Measurements from ENCODE around the gene SERGEF. TPM values are rescaled to one million over a fixed set of nuclear protein-coding genes. Genes with fewer than 3 reads are reported as not detected.

Gene SERGEF
- total and polyA plus RNA-seq, 7 experiments from 2014 or later = 35.0 to 93.5 (median 53.7) TPM

DNA sequence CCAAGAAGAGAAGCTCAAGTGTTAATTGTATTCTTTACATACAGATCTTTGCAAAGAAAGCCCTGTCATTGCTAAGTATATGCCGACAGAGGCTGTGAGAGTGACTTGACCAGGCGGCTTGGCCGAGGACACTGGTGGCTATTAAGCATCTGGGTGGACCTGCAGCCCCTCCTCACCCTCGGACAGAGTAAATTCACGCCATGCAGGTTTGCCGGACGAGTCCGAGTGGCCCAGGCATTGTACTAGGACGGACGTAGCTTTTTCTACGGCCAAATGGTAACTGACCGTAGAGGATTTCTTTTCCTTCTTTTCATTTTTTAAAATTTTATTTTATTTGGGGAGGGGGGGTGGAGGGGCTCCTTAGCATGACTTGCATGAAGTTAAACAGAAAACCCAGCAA, 231.2 kb downstream of the SERGEF start:
- no peak for DNase-seq
- CTCF ChIA-PET = no interaction called here
- intact Hi-C loops (cut with micrococcal nuclease) = no loop called here

DNA sequence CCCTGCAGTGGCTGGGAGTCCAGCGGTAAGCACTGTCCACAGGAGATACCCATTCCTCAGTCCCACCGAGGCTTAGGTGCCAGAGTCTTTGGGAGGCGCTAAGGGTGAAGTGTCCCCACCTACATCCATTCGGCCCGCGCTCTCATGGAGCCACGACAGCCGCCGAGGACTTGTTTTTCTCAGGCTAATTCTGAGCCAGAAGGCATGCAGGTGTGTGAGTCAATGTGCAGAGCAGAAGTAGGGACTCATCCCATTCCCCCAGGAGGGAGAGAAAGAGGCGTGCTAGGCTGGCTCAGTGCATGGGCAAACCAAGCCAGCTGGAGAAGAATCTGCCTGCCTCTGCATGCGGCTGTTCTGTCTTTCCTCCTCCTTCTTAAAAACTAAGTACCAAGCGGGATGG, 231.6 kb downstream of the SERGEF start:
- ChIA-PET POLR2A (no interaction called here), CTCF (no interaction called here)
- Mint-ChIP-seq H3K36me3 (peaks cover 0 to 8% (median 0%) of the 10 kb centered on the region in 5 donors), H3K27ac (no peak overlapping the region), H3K4me3 (no peak overlapping the region), H3K9me3 (no peaks in the 10 kb centered on the region), H3K4me1 (no peaks in the 10 kb centered on the region), H3K27me3 (no peaks in the 10 kb centered on the region)
- Histone ChIP-seq H3K4me3 (ENCODE audit: low read length) (no peak overlapping the region), H3K27me3 (ENCODE audit: control insufficient read depth in 2 of 2, insufficient read depth in 2 of 2, low read length in 2 of 2) (no peaks in the 10 kb centered on the region), H3K27ac (ENCODE audit: low read depth, low read length) (no peak overlapping the region), H3K36me3 (ENCODE audit: control insufficient read depth in 2 of 3, insufficient read depth in 3 of 3, low read length in 3 of 3) (no peaks in the 10 kb centered on the region), H3K4me1 (ENCODE audit: control insufficient read depth in 2 of 2, insufficient read depth in 2 of 2, low read length in 2 of 2) (no peaks in the 10 kb centered on the region), H3K9me3 (ENCODE audit: control insufficient read depth in 2 of 3, low read length in 3 of 3) (no peaks in the 10 kb centered on the region)
- no peak for DNase-seq
- ATAC-seq = no peak
- intact Hi-C loops (cut with micrococcal nuclease) = no loop called here

More for the DNA sequence above, 231.2 kb downstream of the SERGEF start:
- POLR2A ChIA-PET = no interaction called here
- Mint-ChIP-seq H3K9me3 (no peaks in the 10 kb centered on the region), H3K4me1 (no peaks in the 10 kb centered on the region), H3K27ac (no peak overlapping the region), H3K36me3 (peaks cover 0 to 8% (median 0%) of the 10 kb centered on the region in 5 donors), H3K27me3 (no peaks in the 10 kb centered on the region), H3K4me3 (no peak overlapping the region)
- H3K4me1 ChIP-seq (ENCODE audit: control insufficient read depth in 2 of 2, insufficient read depth in 2 of 2, low read length in 2 of 2) = no peaks in the 10 kb centered on the region
- no peaks in the 10 kb centered on the region for H3K27me3 ChIP-seq (ENCODE audit: control insufficient read depth in 2 of 2, insufficient read depth in 2 of 2, low read length in 2 of 2)
- H3K9me3 ChIP-seq (ENCODE audit: control insufficient read depth in 2 of 3, low read length in 3 of 3) = no peaks in the 10 kb centered on the region
- no peak overlapping the region for H3K27ac ChIP-seq (ENCODE audit: low read depth, low read length)
- H3K4me3 ChIP-seq (ENCODE audit: low read length) = no peak overlapping the region
- no peak for ATAC-seq
- no peaks in the 10 kb centered on the region for H3K36me3 ChIP-seq (ENCODE audit: control insufficient read depth in 2 of 3, insufficient read depth in 3 of 3, low read length in 3 of 3)

DNA sequence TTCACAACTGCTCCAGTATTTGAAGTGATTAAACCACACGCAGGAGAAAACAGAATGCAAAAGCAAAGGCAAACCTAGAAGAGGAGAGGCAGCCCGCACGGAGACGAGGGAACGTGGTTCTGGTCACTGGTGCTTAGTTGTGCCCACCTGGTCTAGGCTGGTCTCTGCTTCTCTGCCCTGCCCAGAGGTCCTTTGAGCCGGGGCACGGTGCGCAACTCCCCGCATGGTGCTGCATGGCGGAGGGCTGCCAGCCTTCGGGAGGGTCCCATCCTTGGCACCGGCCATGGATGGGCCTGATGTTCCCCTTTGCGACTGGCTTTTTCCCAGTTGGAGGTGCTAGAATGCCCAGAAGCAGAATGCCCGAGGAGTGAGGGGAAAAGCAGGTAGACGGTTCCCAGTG, 232.2 kb downstream of the SERGEF start:
- ChIA-PET CTCF (no interaction called here), POLR2A (no interaction called here)
- no peak overlapping the region for H3K4me3 Mint-ChIP-seq
- Histone ChIP-seq H3K27ac (ENCODE audit: low read depth, low read length) (no peak overlapping the region), H3K4me1 (ENCODE audit: control insufficient read depth in 2 of 2, insufficient read depth in 2 of 2, low read length in 2 of 2) (no peaks in the 10 kb centered on the region), H3K4me3 (ENCODE audit: low read length) (no peak overlapping the region), H3K36me3 (ENCODE audit: control insufficient read depth in 2 of 3, insufficient read depth in 3 of 3, low read length in 3 of 3) (no peaks in the 10 kb centered on the region), H3K9me3 (ENCODE audit: control insufficient read depth in 2 of 3, low read length in 3 of 3) (no peaks in the 10 kb centered on the region), H3K27me3 (ENCODE audit: control insufficient read depth in 2 of 2, insufficient read depth in 2 of 2, low read length in 2 of 2) (no peaks in the 10 kb centered on the region)
- intact Hi-C loops (cut with micrococcal nuclease) = no loop called here
- DNase-seq (no peak), ATAC-seq (no peak)
- no peaks in the 10 kb centered on the region for H3K27me3 Mint-ChIP-seq
- no peaks in the 10 kb centered on the region for H3K9me3 Mint-ChIP-seq
- no peak overlapping the region for H3K27ac Mint-ChIP-seq
- H3K36me3 Mint-ChIP-seq = peaks cover 0 to 5% (median 0%) of the 10 kb centered on the region in 5 donors
- H3K4me1 Mint-ChIP-seq = no peaks in the 10 kb centered on the region

GRCh38 chr11:17779861-17780594, 232.8 kb downstream of the SERGEF start:
- H3K27me3 Mint-ChIP-seq = no peaks in the 10 kb centered on the region
- H3K36me3 Mint-ChIP-seq = no peaks in the 10 kb centered on the region
- ChIA-PET POLR2A (no interaction called here), CTCF (no interaction called here)
- no peak overlapping the region for H3K27ac ChIP-seq (ENCODE audit: low read depth, low read length)
- no peak overlapping the region for H3K27ac Mint-ChIP-seq
- no peaks in the 10 kb centered on the region for H3K9me3 Mint-ChIP-seq
- no peak for ATAC-seq
- no peaks in the 10 kb centered on the region for H3K9me3 ChIP-seq (ENCODE audit: control insufficient read depth in 2 of 3, low read length in 3 of 3)
- H3K4me1 ChIP-seq (ENCODE audit: control insufficient read depth in 2 of 2, insufficient read depth in 2 of 2, low read length in 2 of 2) = no peaks in the 10 kb centered on the region
- DNase-seq = no peak
- no peak overlapping the region for H3K4me3 ChIP-seq (ENCODE audit: low read length)
- H3K27me3 ChIP-seq (ENCODE audit: control insufficient read depth in 2 of 2, insufficient read depth in 2 of 2, low read length in 2 of 2) = no peaks in the 10 kb centered on the region
- H3K36me3 ChIP-seq (ENCODE audit: control insufficient read depth in 2 of 3, insufficient read depth in 3 of 3, low read length in 3 of 3) = no peaks in the 10 kb centered on the region
- no peak overlapping the region for H3K4me3 Mint-ChIP-seq
- H3K4me1 Mint-ChIP-seq = no peaks in the 10 kb centered on the region
- intact Hi-C loops (cut with micrococcal nuclease) = no loop called here

DNA sequence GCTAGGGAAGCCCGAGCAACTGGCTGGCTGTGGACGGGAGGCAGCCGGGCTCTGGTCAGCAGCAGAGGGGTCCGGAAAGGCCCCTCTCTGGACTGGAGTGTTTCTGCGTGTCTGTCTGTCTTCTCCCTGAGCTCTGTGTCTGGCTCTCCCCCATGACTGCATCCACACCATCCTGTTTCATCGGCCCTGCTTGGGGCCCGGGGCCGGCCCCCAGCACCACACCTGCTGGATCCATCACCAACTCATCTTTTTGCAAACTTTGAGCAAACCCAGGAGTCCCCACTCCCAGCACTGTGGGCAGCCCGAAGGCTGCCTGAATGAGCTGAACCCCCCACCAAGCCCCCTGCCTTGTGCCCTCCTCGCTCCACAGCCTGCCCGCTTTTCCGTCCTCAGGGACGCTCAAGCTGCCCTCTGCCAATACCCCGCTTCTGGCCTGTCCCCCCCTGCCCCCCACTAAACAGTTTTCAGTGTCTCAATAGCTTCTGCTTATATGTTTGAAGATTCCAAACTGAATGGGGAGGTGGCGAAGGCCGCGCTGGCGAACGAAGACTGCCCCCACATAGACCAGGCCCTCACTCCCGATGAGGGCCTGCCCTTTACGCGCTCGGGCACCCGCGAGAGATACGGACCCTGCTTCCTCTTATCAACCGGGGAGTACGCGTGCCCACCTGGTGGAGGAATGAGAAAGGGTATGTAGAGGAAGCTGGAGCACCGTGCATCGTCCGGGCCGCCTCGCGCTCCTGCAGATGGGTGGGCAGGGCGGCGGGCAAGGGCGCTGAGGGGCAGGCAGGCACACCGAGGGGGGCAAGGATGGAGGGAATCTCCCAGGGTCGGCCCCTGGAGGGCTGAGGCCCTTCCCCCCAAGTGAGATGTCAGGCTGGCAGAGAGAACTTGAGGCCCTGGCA, 233.6 kb downstream of the SERGEF start:
- intact Hi-C loops (cut with micrococcal nuclease) = no loop called here
- POLR2A ChIA-PET = no interaction called here
- no peak for DNase-seq

GRCh38 chr11:17778352-17778751, 234.5 kb downstream of the SERGEF start:
- H3K27me3 Mint-ChIP-seq = no peaks in the 10 kb centered on the region
- no peaks in the 10 kb centered on the region for H3K4me1 Mint-ChIP-seq
- Histone ChIP-seq H3K9me3 (ENCODE audit: control insufficient read depth in 2 of 3, low read length in 3 of 3) (no peaks in the 10 kb centered on the region), H3K36me3 (ENCODE audit: control insufficient read depth in 2 of 3, insufficient read depth in 3 of 3, low read length in 3 of 3) (no peaks in the 10 kb centered on the region), H3K4me1 (ENCODE audit: control insufficient read depth in 2 of 2, insufficient read depth in 2 of 2, low read length in 2 of 2) (no peaks in the 10 kb centered on the region), H3K27ac (ENCODE audit: low read depth, low read length) (no peak overlapping the region), H3K27me3 (ENCODE audit: control insufficient read depth in 2 of 2, insufficient read depth in 2 of 2, low read length in 2 of 2) (no peaks in the 10 kb centered on the region), H3K4me3 (ENCODE audit: low read length) (no peak overlapping the region)
- no peaks in the 10 kb centered on the region for H3K9me3 Mint-ChIP-seq
- H3K36me3 Mint-ChIP-seq = no peaks in the 10 kb centered on the region
- no peak overlapping the region for H3K4me3 Mint-ChIP-seq
- POLR2A ChIA-PET = no interaction called here
- H3K27ac Mint-ChIP-seq = no peak overlapping the region
- CTCF ChIA-PET = no interaction called here
- intact Hi-C loops (cut with micrococcal nuclease) = no loop called here
- DNase-seq (no peak), ATAC-seq (no peak)

More for the DNA sequence above, 233.6 kb downstream of the SERGEF start:
- Mint-ChIP-seq H3K4me1 (no peaks in the 10 kb centered on the region), H3K9me3 (no peaks in the 10 kb centered on the region), H3K36me3 (no peaks in the 10 kb centered on the region), H3K27ac (no peak overlapping the region), H3K4me3 (no peak overlapping the region), H3K27me3 (no peaks in the 10 kb centered on the region)
- no peaks in the 10 kb centered on the region for H3K9me3 ChIP-seq (ENCODE audit: control insufficient read depth in 2 of 3, low read length in 3 of 3)
- CTCF ChIA-PET = no interaction called here
- no peaks in the 10 kb centered on the region for H3K36me3 ChIP-seq (ENCODE audit: control insufficient read depth in 2 of 3, insufficient read depth in 3 of 3, low read length in 3 of 3)
- H3K4me3 ChIP-seq (ENCODE audit: low read length) = no peak overlapping the region
- no peak for ATAC-seq
- no peaks in the 10 kb centered on the region for H3K27me3 ChIP-seq (ENCODE audit: control insufficient read depth in 2 of 2, insufficient read depth in 2 of 2, low read length in 2 of 2)
- H3K27ac ChIP-seq (ENCODE audit: low read depth, low read length) = no peak overlapping the region
- H3K4me1 ChIP-seq (ENCODE audit: control insufficient read depth in 2 of 2, insufficient read depth in 2 of 2, low read length in 2 of 2) = no peaks in the 10 kb centered on the region

DNA sequence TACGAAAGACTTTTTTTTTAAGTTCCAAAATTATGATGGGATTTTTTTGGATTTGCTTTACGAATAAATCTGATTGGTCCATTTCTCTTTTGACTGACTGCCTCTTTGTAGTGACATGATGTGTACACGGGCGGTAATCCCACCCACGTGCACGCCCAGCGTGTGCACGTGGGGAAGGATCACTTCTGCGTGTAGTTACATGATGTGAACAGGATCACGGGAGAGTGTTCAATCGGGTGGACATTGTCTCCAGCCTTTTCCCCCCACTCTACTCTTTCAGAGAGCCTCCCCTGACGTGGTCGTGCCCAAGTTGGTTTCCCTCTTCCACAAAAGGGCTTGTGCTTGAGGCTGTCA, 235.1 kb downstream of the SERGEF start:
- ATAC-seq = no peak
- no peaks in the 10 kb centered on the region for H3K36me3 ChIP-seq (ENCODE audit: control insufficient read depth in 2 of 3, insufficient read depth in 3 of 3, low read length in 3 of 3)
- no peak overlapping the region for H3K27ac ChIP-seq (ENCODE audit: low read depth, low read length)
- CTCF ChIA-PET = no interaction called here
- no peaks in the 10 kb centered on the region for H3K9me3 ChIP-seq (ENCODE audit: control insufficient read depth in 2 of 3, low read length in 3 of 3)
- no peaks in the 10 kb centered on the region for H3K9me3 Mint-ChIP-seq
- no peaks in the 10 kb centered on the region for H3K4me1 ChIP-seq (ENCODE audit: control insufficient read depth in 2 of 2, insufficient read depth in 2 of 2, low read length in 2 of 2)
- POLR2A ChIA-PET = no interaction called here
- no peak overlapping the region for H3K4me3 ChIP-seq (ENCODE audit: low read length)
- intact Hi-C loops (cut with micrococcal nuclease) = no loop called here
- no peak overlapping the region for H3K4me3 Mint-ChIP-seq
- no peaks in the 10 kb centered on the region for H3K27me3 ChIP-seq (ENCODE audit: control insufficient read depth in 2 of 2, insufficient read depth in 2 of 2, low read length in 2 of 2)
- H3K36me3 Mint-ChIP-seq = no peaks in the 10 kb centered on the region
- no peaks in the 10 kb centered on the region for H3K4me1 Mint-ChIP-seq
- H3K27me3 Mint-ChIP-seq = no peaks in the 10 kb centered on the region
- DNase-seq = no peak
- no peak overlapping the region for H3K27ac Mint-ChIP-seq
